Endothelial cell of umbilical vein (primary cell): ENCODE data around the gene SPEN. TPM values are rescaled to one million over a fixed set of nuclear protein-coding genes. Genes with fewer than 3 reads are reported as not detected.

Experiments
- BruUV-seq: library from RNA; stranded (reverse); fragments of 400-500 nt; replicated peaks from 2 replicates; lab custom pipeline; 2021; lab: Mats Ljungman, UMichigan
- CTCF ChIA-PET: fragments of 300-600, 350-600 bp; sonication (Branson Sonifier 250); formaldehyde crosslinking; loops from one replicate; lab custom pipeline; 2021; ENCODE audit warnings: antibody characterized with exemption, inconsistent platforms; lab: Charles Lee
- POLR2A ChIA-PET: fragments of 300-600, 350-600 bp; sonication (Branson Sonifier 250); formaldehyde crosslinking; loops from one replicate; lab custom pipeline; 2021; ENCODE audit warnings: antibody characterized with exemption, inconsistent platforms; lab: Charles Lee
- DNase-seq: peaks from one replicate; pipeline ENCODE4 v3.0.0-alpha.2; 2011; ENCODE audit warnings: low read depth, low spot score
- FAIRE-seq: peaks from 2 replicates; lab custom pipeline; 2011; peaks lifted over from hg19 to GRCh38; lab: Jason Lieb, UNC
- H2AFZ ChIP-seq: 2 replicates; pipeline ENCODE4 v1.6.0; 2012; ENCODE audit warnings: low read depth, low read length, control low read depth, inconsistent platforms
- H3K27ac ChIP-seq: 2 replicates; pipeline ENCODE4 v1.5.1; 2011; ENCODE audit warnings: low read depth, mild to moderate bottlenecking, control low read depth, low read length, moderate library complexity; ENCODE audit not compliant: insufficient read depth
- H3K27me3 ChIP-seq, 2 experiments: 2 replicates each; pipeline versions ENCODE4 v1.6.0 to v1.6.1; 2011; ENCODE audit warnings: low read length in 2 of 2, mixed read lengths in 1 of 2; ENCODE audit not compliant: control insufficient read depth in 2 of 2, insufficient read depth in 2 of 2
- H3K36me3 ChIP-seq, 2 experiments: 2 replicates in 1 of 2; 3 replicates in 1 of 2; pipeline ENCODE4 v1.5.1; 2011; ENCODE audit warnings: low read length in 2 of 2, mild to moderate bottlenecking in 1 of 2, moderate library complexity in 1 of 2; ENCODE audit not compliant: control insufficient read depth in 2 of 2, insufficient read depth in 2 of 2; ENCODE audit errors: extremely low read depth in 1 of 2
- H3K4me1 ChIP-seq: 3 replicates; pipeline ENCODE4 v1.5.1; 2011; ENCODE audit warnings: mild to moderate bottlenecking, low read length; ENCODE audit not compliant: control insufficient read depth, insufficient read depth; ENCODE audit errors: extremely low read depth
- H3K4me2 ChIP-seq: 2 replicates; pipeline ENCODE4 v1.6.1; 2011; ENCODE audit warnings: low read length, control low read depth, mixed read lengths; ENCODE audit not compliant: insufficient read depth
- H3K4me3 ChIP-seq, 3 experiments: fragments of 200-600 bp in 1 of 3; sonication (generic), shearing (Covaris generic) in 1 of 3; replicated peaks in 1 of 3; 2 replicates each; pipeline ENCODE4 v1.5.1; 2011 to 2016; ENCODE audit warnings: control low read depth in 3 of 3, low read length in 3 of 3, mild to moderate bottlenecking in 2 of 3, inconsistent platforms in 1 of 3, low read depth in 1 of 3, moderate library complexity in 1 of 3; ENCODE audit not compliant: insufficient read depth in 1 of 3
- H3K79me2 ChIP-seq: 2 replicates; pipeline ENCODE4 v1.6.0; 2012; ENCODE audit warnings: low read length, inconsistent platforms; ENCODE audit not compliant: control insufficient read depth, insufficient read depth
- H3K9ac ChIP-seq: replicated peaks from 2 replicates; pipeline ENCODE3; 2011; ENCODE audit warnings: low read length, control low read depth; ENCODE audit not compliant: insufficient read depth; ENCODE audit errors: extremely low read depth
- H3K9me1 ChIP-seq: replicated peaks from 3 replicates; pipeline ENCODE4 v1.6.0; 2011; ENCODE audit warnings: mild to moderate bottlenecking, low read length; ENCODE audit not compliant: control insufficient read depth, insufficient read depth; ENCODE audit errors: extremely low read depth
- H3K9me3 ChIP-seq: replicated peaks from 2 replicates; pipeline ENCODE4 v1.5.1; 2012; ENCODE audit warnings: low read length, inconsistent platforms; ENCODE audit not compliant: control insufficient read depth, insufficient read depth
- H4K20me1 ChIP-seq: replicated peaks from 2 replicates; pipeline ENCODE3; 2011; ENCODE audit warnings: mild to moderate bottlenecking, low read length; ENCODE audit not compliant: control insufficient read depth, insufficient read depth; ENCODE audit errors: extremely low read depth
- EZH2 ChIP-seq: IDR thresholded peaks from 2 replicates; pipeline ENCODE4 v1.6.1; 2012; ENCODE audit warnings: borderline replicate concordance, low read depth, mild to moderate bottlenecking, moderate library complexity, low read length, inconsistent platforms; ENCODE audit not compliant: severe bottlenecking
- FOS ChIP-seq: IDR thresholded peaks from 2 replicates; pipeline ENCODE4 v1.6.1; 2011; ENCODE audit warnings: mild to moderate bottlenecking, low read length, moderate library complexity, borderline replicate concordance; ENCODE audit not compliant: insufficient read depth
- GATA2 ChIP-seq: IDR thresholded peaks from 2 replicates; pipeline ENCODE4 v1.7.0; 2011; ENCODE audit warnings: low read depth, mild to moderate bottlenecking, moderate library complexity, mixed read lengths, low read length; ENCODE audit not compliant: insufficient read length, insufficient read depth
- JUN ChIP-seq: IDR thresholded peaks from 2 replicates; pipeline ENCODE4 v1.6.1; 2011; ENCODE audit warnings: borderline replicate concordance, low read depth; ENCODE audit not compliant: insufficient read length, insufficient read depth
- MYC ChIP-seq: IDR thresholded peaks from one replicate; pipeline ENCODE4 v1.6.1; 2011; ENCODE audit warnings: mild to moderate bottlenecking, low read depth, low read length
- POLR2A ChIP-seq: IDR thresholded peaks from 2 replicates; pipeline ENCODE4 v1.6.1; 2012; ENCODE audit warnings: low read depth, mild to moderate bottlenecking, control low read depth, low read length
- POLR2AphosphoS5 ChIP-seq: IDR thresholded peaks from 2 replicates; pipeline ENCODE4 v1.6.1; 2012; ENCODE audit warnings: low read depth, mild to moderate bottlenecking, control low read depth, low read length, moderate library complexity; ENCODE audit not compliant: insufficient read depth
- dilution Hi-C: fragments of 300-500 bp; cut with MboI; formaldehyde crosslinking; loops from one replicate; pipeline ENCODE4 v1.15.0; 2019; ENCODE audit warnings: low sequenced_read_pairs; ENCODE audit not compliant: extremely low pct_ligation_motif_present
- intact Hi-C: fragments of 100-400 bp; cut with micrococcal nuclease; formaldehyde crosslinking; loops from one replicate; pipeline ENCODE4 v1.10.0; 2022
- polyA plus RNA-seq, 4 experiments: library from polyadenylated mRNA; depleted of rRNA in 3 of 4; stranded (reverse) in 3 of 4; unstranded in 1 of 4; fragments of >200 nt; gene quantifications; 2 replicates each; pipeline versions ENCODE4 v1.2.1 to v1.2.3, GENCODE V29; 2011 to 2012; ENCODE audit warnings: missing spikeins in 1 of 4
- total RNA-seq: library from RNA; stranded (reverse); gene quantifications from 2 replicates; pipeline ENCODE4 v1.2.3, GENCODE V29; 2021
- TF ChIP-seq, protein P1 (sequence below), 2 donors: IDR thresholded peaks; 1 replicate in 1 of 2; 2 replicates in 1 of 2; pipeline ENCODE4 v1.5.1; 2011; ENCODE audit warnings: low read length in 2 of 2, mild to moderate bottlenecking in 2 of 2, moderate library complexity in 2 of 2, control low read depth in 1 of 2, inconsistent platforms in 1 of 2, low read depth in 1 of 2; ENCODE audit not compliant: insufficient read depth in 1 of 2; ENCODE audit errors: extremely low read depth in 1 of 2
- TF ChIP-seq, protein P2 (sequence below): IDR thresholded peaks from 2 replicates; pipeline ENCODE4 v1.6.1; 2011; ENCODE audit not compliant: insufficient read depth, insufficient read length

Gene SPEN
- total and polyA plus RNA-seq, 2 donors (not counting 3 experiments of a cell fraction or from before 2014, with no cell fraction given), result 9.3 to 44.4 TPM

DNA sequence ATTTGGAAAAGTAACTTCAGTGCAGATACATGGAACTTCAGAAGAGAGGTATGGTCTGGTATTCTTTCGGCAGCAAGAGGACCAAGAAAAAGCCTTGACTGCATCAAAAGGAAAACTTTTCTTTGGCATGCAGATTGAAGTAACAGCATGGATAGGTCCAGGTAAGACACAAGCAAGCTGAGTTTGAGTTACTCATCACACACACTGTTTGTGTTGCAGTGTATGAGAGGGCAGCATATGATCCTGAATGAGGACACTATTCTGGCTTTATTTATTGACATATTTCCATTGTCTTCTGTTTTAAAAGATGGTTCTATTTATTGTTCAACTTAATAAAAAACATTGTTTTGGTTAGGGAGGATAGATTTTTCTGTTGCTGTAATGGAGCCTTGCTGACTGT, 63.6 kb downstream of the SPEN start:
- H3K4me3 ChIP-seq, result no peak overlapping the region
- H3K4me2 ChIP-seq, result no peak overlapping the region
- no peaks in the 10 kb centered on the region for H3K9me1 ChIP-seq
- no TSS peak for BruUV-seq
- ChIA-PET CTCF (interaction anchor here (1.4 to 1.5 kb wide), 2 partner anchors 14 to 26 kb away, joined by 3 to 4 read pairs; no protein-coding TSS in a partner anchor), POLR2A (no interaction called here)
- H4K20me1 ChIP-seq, result no peaks in the 10 kb centered on the region
- FAIRE-seq (no peak), DNase-seq (no peak)
- no peak overlapping the region for H3K27ac ChIP-seq
- dilution Hi-C loops, result no loop called here
- H2AFZ ChIP-seq, result no peak overlapping the region
- H3K79me2 ChIP-seq, result peaks cover 50% of the 10 kb centered on the region
- H3K4me1 ChIP-seq, result no peaks in the 10 kb centered on the region
- H3K9me3 ChIP-seq, result no peaks in the 10 kb centered on the region
- TF ChIP-seq MYC (no peak), POLR2AphosphoS5 (no peak), FOS (no peak), POLR2A (no peak), EZH2 (no peak), JUN (no peak), GATA2 (no peak)
- TF ChIP-seq, protein P1, sequence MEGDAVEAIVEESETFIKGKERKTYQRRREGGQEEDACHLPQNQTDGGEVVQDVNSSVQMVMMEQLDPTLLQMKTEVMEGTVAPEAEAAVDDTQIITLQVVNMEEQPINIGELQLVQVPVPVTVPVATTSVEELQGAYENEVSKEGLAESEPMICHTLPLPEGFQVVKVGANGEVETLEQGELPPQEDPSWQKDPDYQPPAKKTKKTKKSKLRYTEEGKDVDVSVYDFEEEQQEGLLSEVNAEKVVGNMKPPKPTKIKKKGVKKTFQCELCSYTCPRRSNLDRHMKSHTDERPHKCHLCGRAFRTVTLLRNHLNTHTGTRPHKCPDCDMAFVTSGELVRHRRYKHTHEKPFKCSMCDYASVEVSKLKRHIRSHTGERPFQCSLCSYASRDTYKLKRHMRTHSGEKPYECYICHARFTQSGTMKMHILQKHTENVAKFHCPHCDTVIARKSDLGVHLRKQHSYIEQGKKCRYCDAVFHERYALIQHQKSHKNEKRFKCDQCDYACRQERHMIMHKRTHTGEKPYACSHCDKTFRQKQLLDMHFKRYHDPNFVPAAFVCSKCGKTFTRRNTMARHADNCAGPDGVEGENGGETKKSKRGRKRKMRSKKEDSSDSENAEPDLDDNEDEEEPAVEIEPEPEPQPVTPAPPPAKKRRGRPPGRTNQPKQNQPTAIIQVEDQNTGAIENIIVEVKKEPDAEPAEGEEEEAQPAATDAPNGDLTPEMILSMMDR (IDR thresholded peaks at IDR 0.05; ENCODE audit: extremely low read depth in 1 of 2, insufficient read depth in 1 of 2, low read depth in 1 of 2, low read length in 2 of 2), result no peak
- TF ChIP-seq, protein P2, sequence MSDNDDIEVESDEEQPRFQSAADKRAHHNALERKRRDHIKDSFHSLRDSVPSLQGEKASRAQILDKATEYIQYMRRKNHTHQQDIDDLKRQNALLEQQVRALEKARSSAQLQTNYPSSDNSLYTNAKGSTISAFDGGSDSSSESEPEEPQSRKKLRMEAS, result no peak
- intact Hi-C loops, result no loop called here
- H3K27me3 ChIP-seq, result no peaks in the 10 kb centered on the region
- H3K9ac ChIP-seq, result no peak overlapping the region
- H3K36me3 ChIP-seq, result peaks cover 2 to 3% of the 10 kb centered on the region in 2 experiments
